Measurements from ENCODE around the gene DNAJC7. TPM values are rescaled to one million over a fixed set of nuclear protein-coding genes. Genes with fewer than 3 reads are reported as not detected.

Gene DNAJC7
- total RNA-seq, 4 donors from 2014 or later: 48.8 to 85.5 (median 63.7) TPM

GRCh38 chr17:41987642-41988041 is 29.6 kb downstream of the DNAJC7 start:
- TF ChIP-seq, protein P1, sequence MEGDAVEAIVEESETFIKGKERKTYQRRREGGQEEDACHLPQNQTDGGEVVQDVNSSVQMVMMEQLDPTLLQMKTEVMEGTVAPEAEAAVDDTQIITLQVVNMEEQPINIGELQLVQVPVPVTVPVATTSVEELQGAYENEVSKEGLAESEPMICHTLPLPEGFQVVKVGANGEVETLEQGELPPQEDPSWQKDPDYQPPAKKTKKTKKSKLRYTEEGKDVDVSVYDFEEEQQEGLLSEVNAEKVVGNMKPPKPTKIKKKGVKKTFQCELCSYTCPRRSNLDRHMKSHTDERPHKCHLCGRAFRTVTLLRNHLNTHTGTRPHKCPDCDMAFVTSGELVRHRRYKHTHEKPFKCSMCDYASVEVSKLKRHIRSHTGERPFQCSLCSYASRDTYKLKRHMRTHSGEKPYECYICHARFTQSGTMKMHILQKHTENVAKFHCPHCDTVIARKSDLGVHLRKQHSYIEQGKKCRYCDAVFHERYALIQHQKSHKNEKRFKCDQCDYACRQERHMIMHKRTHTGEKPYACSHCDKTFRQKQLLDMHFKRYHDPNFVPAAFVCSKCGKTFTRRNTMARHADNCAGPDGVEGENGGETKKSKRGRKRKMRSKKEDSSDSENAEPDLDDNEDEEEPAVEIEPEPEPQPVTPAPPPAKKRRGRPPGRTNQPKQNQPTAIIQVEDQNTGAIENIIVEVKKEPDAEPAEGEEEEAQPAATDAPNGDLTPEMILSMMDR (IDR thresholded peaks at IDR 0.05): no peak
- intact Hi-C loops (cut with DNase I; ENCODE audit: low total_unique reads): no loop called here
- no peak overlapping the region for H3K4me3 ChIP-seq (ENCODE audit: low read depth, poor library complexity, severe bottlenecking)
- 76 to 81% methylated on average over 3 of the region's 3 CpGs for WGBS, 2 donors
- DNase-seq (ENCODE audit: low spot score in 2 of 2): peak in 1 of 2 donors; percentile 28

DNA sequence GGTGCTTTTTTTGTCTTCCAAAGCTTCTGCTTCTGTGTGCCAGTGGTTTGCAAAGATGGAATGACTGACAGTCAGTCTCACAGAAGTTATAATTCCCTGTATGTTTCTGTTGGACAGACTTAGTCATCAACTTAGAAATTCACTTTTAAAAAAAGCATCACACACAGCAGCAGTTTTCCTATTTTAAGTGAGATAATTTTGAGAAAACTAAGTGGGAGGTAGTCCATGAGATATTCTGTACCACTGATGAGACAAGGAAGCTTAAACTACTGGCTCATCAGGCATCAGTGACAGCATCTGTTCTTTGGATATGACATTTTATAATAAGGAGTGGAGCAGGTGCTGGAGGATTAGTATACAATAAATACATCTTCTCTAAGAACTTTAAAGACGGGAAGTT is 30.6 kb downstream of the DNAJC7 start:
- intact Hi-C loops (cut with DNase I; ENCODE audit: low total_unique reads): no loop called here
- 82 to 100% methylated on average over 1 of the region's 1 CpG for WGBS, 2 donors
- TF ChIP-seq, protein P1 (IDR thresholded peaks at IDR 0.05): no peak
- no peak for TF ChIP-seq POLR2A (IDR thresholded peaks at IDR 0.05)
- DNase-seq (ENCODE audit: low spot score in 2 of 2): no peak
- no peak overlapping the region for H3K4me3 ChIP-seq (ENCODE audit: low read depth, poor library complexity, severe bottlenecking)

GRCh38 chr17:41985919-41986318 is 31.3 kb downstream of the DNAJC7 start:
- peak in 1 of 2 donors; percentile 42 for DNase-seq (ENCODE audit: low spot score in 2 of 2)
- 90 to 96% methylated on average over 8 of the region's 8 CpGs for WGBS, 2 donors
- no peak for TF ChIP-seq POLR2A (IDR thresholded peaks at IDR 0.05)
- intact Hi-C loops (cut with DNase I; ENCODE audit: low total_unique reads): no loop called here
- H3K4me3 ChIP-seq (ENCODE audit: low read depth, poor library complexity, severe bottlenecking): no peak overlapping the region

DNA sequence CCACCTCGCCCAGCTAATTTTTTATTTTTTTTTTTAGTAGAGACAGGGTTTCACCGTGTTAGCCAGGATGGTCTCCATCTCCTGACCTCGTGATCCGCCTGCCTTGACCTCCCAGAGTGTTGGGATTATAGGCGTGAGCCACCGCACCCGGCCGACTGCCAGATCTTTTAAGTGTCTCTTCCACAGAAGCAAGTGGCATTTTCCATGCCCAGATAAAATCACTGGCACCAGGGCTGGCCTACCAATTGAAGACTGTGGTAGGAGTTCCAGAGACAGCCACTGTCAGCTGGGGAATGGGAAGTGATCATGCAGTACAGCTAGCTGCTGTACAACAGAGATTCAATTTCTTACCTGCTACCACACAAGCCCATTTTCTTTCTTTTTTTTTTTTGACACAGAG is 32.8 kb downstream of the DNAJC7 start:
- 93 to 98% methylated on average over 8 of the region's 8 CpGs for WGBS, 2 donors
- intact Hi-C loops (cut with DNase I; ENCODE audit: low total_unique reads): no loop called here
- peak in 1 of 2 donors; percentile 69 for DNase-seq (ENCODE audit: low spot score in 2 of 2)

DNA sequence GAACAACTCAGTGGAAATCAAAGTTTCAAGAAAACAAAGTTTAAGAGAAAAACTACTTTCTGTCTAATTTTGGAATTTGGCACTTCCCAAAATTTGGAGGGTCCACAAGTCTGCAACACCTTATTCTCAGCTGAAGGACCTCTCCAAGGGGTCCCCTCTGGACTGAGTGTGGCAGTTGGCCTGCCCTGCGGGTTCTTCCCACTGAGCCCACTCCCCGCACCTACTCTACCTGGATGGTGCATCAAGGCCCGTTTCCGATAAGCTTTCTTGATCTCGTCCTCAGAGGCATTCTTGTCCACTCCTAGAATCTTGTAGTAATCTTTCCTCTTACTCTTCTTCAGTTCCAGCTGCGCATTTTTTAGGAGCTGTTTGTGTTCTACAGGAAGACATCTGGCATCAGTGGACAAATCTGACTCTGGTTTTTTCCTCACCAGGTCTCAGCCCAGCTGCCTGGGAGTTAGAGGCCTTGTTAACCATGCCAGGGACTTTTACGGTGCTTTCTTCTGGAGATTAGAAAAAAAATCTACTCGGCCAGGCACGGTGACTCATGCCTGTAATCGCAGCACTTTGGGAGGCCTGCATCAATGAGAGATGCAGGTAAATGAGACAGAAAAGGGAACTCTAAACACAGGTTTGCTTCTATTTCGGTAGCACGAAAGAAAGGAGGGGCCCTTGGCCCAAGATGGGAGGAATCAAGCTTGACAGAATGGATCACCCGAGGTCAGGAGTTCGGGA is 35.0 kb downstream of the DNAJC7 start:
- intact Hi-C loops (cut with DNase I; ENCODE audit: low total_unique reads): no loop called here
- no peak for TF ChIP-seq POLR2A (IDR thresholded peaks at IDR 0.05)
- TF ChIP-seq, protein P1 (IDR thresholded peaks at IDR 0.05): no peak
- 69 to 71% methylated on average over 14 of the region's 14 CpGs for WGBS, 2 donors
- DNase-seq (ENCODE audit: low spot score in 2 of 2): peak in 1 of 2 donors; percentile 56
- no peak overlapping the region for H3K4me3 ChIP-seq (ENCODE audit: low read depth, poor library complexity, severe bottlenecking)

More for the DNA sequence above, 32.8 kb downstream of the DNAJC7 start:
- TF ChIP-seq, protein P1 (IDR thresholded peaks at IDR 0.05): no peak
- no peak for TF ChIP-seq POLR2A (IDR thresholded peaks at IDR 0.05)
- H3K4me3 ChIP-seq (ENCODE audit: low read depth, poor library complexity, severe bottlenecking): no peak overlapping the region

GRCh38 chr17:41977991-41978390 is 39.2 kb downstream of the DNAJC7 start:
- TF ChIP-seq, protein P1 (IDR thresholded peaks at IDR 0.05): no peak
- TF ChIP-seq POLR2A (IDR thresholded peaks at IDR 0.05): no peak
- 50 to 56% methylated on average over 4 of the region's 4 CpGs for WGBS, 2 donors
- H3K4me3 ChIP-seq (ENCODE audit: low read depth, poor library complexity, severe bottlenecking): no peak overlapping the region
- intact Hi-C loops (cut with DNase I; ENCODE audit: low total_unique reads): no loop called here
- peak; percentile 50 to 78 for DNase-seq (ENCODE audit: low spot score in 2 of 2)

All from lower leg skin (tissue), 4 donors.